ENCODE data around the gene CEACAM16.

- TF ChIP-seq CTCF (IDR thresholded peaks at IDR 0.05) (no peak), POLR2A (IDR thresholded peaks at IDR 0.05) (no peak)
These were observed 32.7 kb downstream of the CEACAM16 start for GRCh38 chr19:44731622-44732021.
